K562 (cell line): Measurements from ENCODE around the gene ZBTB7A. TPM values are rescaled to one million over a fixed set of nuclear protein-coding genes. Genes with fewer than 3 reads are reported as not detected.
A peak's percentile ranks its signal among the peaks of the same experiment; 100 is the strongest.

Experiments
- ATAC-seq: fragments of 200-7000 bp; cut with Tn5 transposase; 3 replicates; pipeline ENCODE4 v1.9.1; 2020; ENCODE audit warnings: moderate library complexity
- BruUV-seq: library from RNA; stranded (reverse); fragments of 400-500 nt; replicated peaks from 2 replicates; lab custom pipeline; 2021; lab: Mats Ljungman, UMichigan
- CTCF ChIA-PET: fragments of 300-600 bp; formaldehyde crosslinking; extraction: SDS; loops from one replicate; lab custom pipeline; 2021; ENCODE audit warnings: low intra/inter-chr PET ratio; lab: Yijun Ruan, JAX
- POLR2A ChIA-PET: fragments of 300-600, 350-650 bp; sonication (Branson Sonifier 250); formaldehyde crosslinking; extraction: SDS; loops from one replicate; lab custom pipeline; 2021; ENCODE audit warnings: antibody characterized with exemption, inconsistent platforms; lab: Yijun Ruan, JAX
- DNase-seq, 4 experiments: peaks; one replicate each; pipeline versions ENCODE4 v3.0.0 to v3.0.0-alpha.2; 2011 to 2018; ENCODE audit warnings: low spot score in 3 of 4, mixed read lengths in 3 of 4; ENCODE audit errors: extremely low read depth in 1 of 4
- FAIRE-seq: peaks from 2 replicates; lab custom pipeline; 2011; peaks lifted over from hg19 to GRCh38; lab: Jason Lieb, UNC
- H2AFZ ChIP-seq: 2 replicates; pipeline ENCODE4 v1.6.0; 2011; ENCODE audit warnings: low read depth, low read length, control low read depth, inconsistent platforms
- H3K27ac ChIP-seq: fragments of 200-600 bp; 3 replicates; pipeline ENCODE4 v1.8.0; 2011; ENCODE audit warnings: low read depth, mild to moderate bottlenecking, control low read depth, inconsistent platforms, low read length, moderate library complexity, mixed read lengths; ENCODE audit errors: extremely low read depth
- H3K27me3 ChIP-seq, 2 experiments: fragments of 300-600 bp in 1 of 2; 2 replicates in 1 of 2; 3 replicates in 1 of 2; pipeline versions ENCODE4 v1.6.0 to v1.8.0; 2011; ENCODE audit warnings: inconsistent platforms in 2 of 2, low read length in 2 of 2, mild to moderate bottlenecking in 1 of 2, mixed read lengths in 1 of 2, moderate library complexity in 1 of 2; ENCODE audit not compliant: control insufficient read depth in 2 of 2, insufficient read depth in 2 of 2
- H3K36me3 ChIP-seq: fragments of 300-600 bp; 3 replicates; pipeline ENCODE4 v1.8.0; 2011; ENCODE audit warnings: mild to moderate bottlenecking, low read length, inconsistent platforms; ENCODE audit not compliant: control insufficient read depth, insufficient read depth
- H3K4me1 ChIP-seq, 2 experiments: fragments of 200-600 bp in 1 of 2; replicated peaks in 1 of 2; 2 replicates in 1 of 2; 3 replicates in 1 of 2; pipeline versions ENCODE4 v1.5.1 to v1.8.0; 2011; ENCODE audit warnings: inconsistent platforms in 2 of 2, low read length in 2 of 2, mild to moderate bottlenecking in 1 of 2, mixed read lengths in 1 of 2, moderate library complexity in 1 of 2; ENCODE audit not compliant: control insufficient read depth in 2 of 2, insufficient read depth in 2 of 2
- H3K4me2 ChIP-seq: 2 replicates; pipeline ENCODE4 v1.6.1; 2011; ENCODE audit warnings: low read length, control low read depth, inconsistent platforms, mixed read lengths; ENCODE audit not compliant: insufficient read depth
- H3K4me3 ChIP-seq: fragments of 200-600 bp; sonication (generic), shearing (Covaris generic); 2 replicates; pipeline ENCODE4 v1.5.1; 2016; ENCODE audit warnings: control low read depth, inconsistent platforms
- H3K79me2 ChIP-seq: fragments of 200-600 bp; 3 replicates; pipeline ENCODE4 v1.8.0; 2011; ENCODE audit warnings: low read length, inconsistent platforms; ENCODE audit not compliant: control insufficient read depth, insufficient read depth
- H3K9ac ChIP-seq, 2 experiments: 2 replicates each; pipeline versions ENCODE4 v1.6.0 to v1.6.1; 2011; ENCODE audit warnings: low read depth in 2 of 2, low read length in 2 of 2, control low read depth in 1 of 2, inconsistent platforms in 1 of 2, mild to moderate bottlenecking in 1 of 2, mixed read lengths in 1 of 2; ENCODE audit not compliant: insufficient read depth in 1 of 2
- H3K9me1 ChIP-seq: one replicate; pipeline ENCODE4 v1.6.0; 2011; ENCODE audit warnings: inconsistent platforms, mild to moderate bottlenecking, low read length, moderate library complexity; ENCODE audit not compliant: control insufficient read depth, insufficient read depth
- H3K9me3 ChIP-seq: replicated peaks from 2 replicates; pipeline ENCODE4 v1.5.1; 2011; ENCODE audit warnings: low read depth, low read length, inconsistent platforms; ENCODE audit not compliant: control insufficient read depth, insufficient read depth
- H4K20me1 ChIP-seq: replicated peaks from 2 replicates; pipeline ENCODE4 v1.6.1; 2011; ENCODE audit warnings: low read length, inconsistent platforms, mixed read lengths; ENCODE audit not compliant: control insufficient read depth, insufficient read depth
- ESRRB ChIP-seq: fragments of 250-450 bp; sonication (Bioruptor Pico); IDR thresholded peaks from 2 replicates; pipeline ENCODE4 v1.5.0; 2020; ENCODE audit warnings: mild to moderate bottlenecking, moderate library complexity, borderline replicate concordance
- ETS1 ChIP-seq: conservative IDR thresholded peaks from 2 replicates; pipeline ENCODE4 v1.6.1; 2011; ENCODE audit warnings: low read depth, mild to moderate bottlenecking, low read length; ENCODE audit not compliant: control insufficient read depth
- ETS2 ChIP-seq: IDR thresholded peaks from 2 replicates; pipeline ENCODE4 v1.6.1; 2016; ENCODE audit warnings: borderline replicate concordance, missing genetic modification characterization, mild to moderate bottlenecking, moderate library complexity, missing compliant biosample characterization; ENCODE audit not compliant: poor library complexity, severe bottlenecking
- HDAC2 ChIP-seq: fragments of 450-650 bp; IDR thresholded peaks from 2 replicates; pipeline ENCODE4 v1.6.1; 2016; ENCODE audit warnings: mild to moderate bottlenecking
- JUND ChIP-seq, 2 experiments: IDR thresholded peaks; 2 replicates in 1 of 2; 3 replicates in 1 of 2; pipeline ENCODE4 v1.6.1; 2011; ENCODE audit warnings: borderline replicate concordance in 2 of 2, low read depth in 2 of 2, low read length in 2 of 2, improper control_type of control experiment in 1 of 2, missing biosample characterization in 1 of 2, missing genetic modification characterization in 1 of 2, missing genetic modification reagents in 1 of 2
- PCBP1 ChIP-seq: fragments of 200-400 bp; formaldehyde crosslinking; IDR thresholded peaks from 2 replicates; pipeline ENCODE4 v1.6.1; 2018; ENCODE audit warnings: mild to moderate bottlenecking, low read depth, low read length; ENCODE audit not compliant: poor library complexity, severe bottlenecking
- PML ChIP-seq: IDR thresholded peaks from 2 replicates; pipeline ENCODE4 v1.6.1; 2012; ENCODE audit warnings: low read length, inconsistent platforms
- PRPF4 ChIP-seq: fragments of 200-400 bp; formaldehyde crosslinking; IDR thresholded peaks from one replicate; pipeline ENCODE4 v1.6.1; 2017; ENCODE audit warnings: low read length, low read depth, mild to moderate bottlenecking; ENCODE audit not compliant: insufficient read depth, poor library complexity, severe bottlenecking
- TEAD1 ChIP-seq, 2 experiments: fragments of 450-650 bp in 1 of 2; sonication (generic) in 1 of 2; formaldehyde crosslinking; IDR thresholded peaks; 2 replicates each; pipeline versions ENCODE4 v1.4.0 to v1.8.0; 2020 to 2022; ENCODE audit warnings: mild to moderate bottlenecking in 2 of 2, missing genetic modification reagents in 1 of 2
- YY1 ChIP-seq, 3 experiments: IDR thresholded peaks; 2 replicates each; pipeline ENCODE4 v1.6.1; 2011; ENCODE audit warnings: low read length in 2 of 3, mild to moderate bottlenecking in 2 of 3, moderate library complexity in 2 of 3, borderline replicate concordance in 1 of 3, control low read depth in 1 of 3, low read depth in 1 of 3; ENCODE audit not compliant: insufficient read depth in 3 of 3, insufficient replicate concordance in 2 of 3, control insufficient read depth in 1 of 3, insufficient read length in 1 of 3; ENCODE audit errors: extremely low read depth in 1 of 3
- ZNF584 ChIP-seq: fragments of 200-800 bp; sonication (Bioruptor generic); IDR thresholded peaks from 2 replicates; pipeline ENCODE4 v1.6.1; 2016; ENCODE audit warnings: low read depth, mild to moderate bottlenecking, missing genetic modification characterization, missing compliant biosample characterization
- ZNF592 ChIP-seq: fragments of 450-650 bp; IDR thresholded peaks from 2 replicates; pipeline ENCODE4 v1.6.1; 2017; ENCODE audit warnings: antibody characterized with exemption, mild to moderate bottlenecking
- WGBS: fragments of 100-300 bp; shearing (Covaris generic); methylation state at CpG from one replicate; pipeline ENCODE4 v1.1.6; 2016; ENCODE audit warnings: low coverage, mixed read lengths; ENCODE audit not compliant: insufficient coverage; ENCODE audit errors: missing lambda C conversion rate; 5-methylcytosine and 5-hydroxymethylcytosine counted together
- in situ Hi-C: fragments of 300-500 bp; cut with MboI; formaldehyde crosslinking; loops from 4 replicates; pipeline ENCODE4 v1.15.0; 2018; ENCODE audit warnings: inconsistent platforms, mixed read lengths
- intact Hi-C: fragments of 100-400 bp; cut with micrococcal nuclease; formaldehyde crosslinking; loops from 2 replicates; pipeline ENCODE4 v1.14.2; 2022
- polyA plus RNA-seq, 8 experiments: library from polyadenylated mRNA; depleted of rRNA in 4 of 8; stranded (reverse) in 5 of 8; unstranded in 3 of 8; fragments of >200 nt; fragmentation: Nextera tagmentation in 2 of 8; fragmentation: Illumina TruSeq in 1 of 8; extraction: Ambion mirVana in 2 of 8; extraction: Trizol in 1 of 8; gene quantifications; 2 replicates each; pipeline versions ENCODE4 v1.2.1 to v1.2.3, GENCODE V29; 2011 to 2014; ENCODE audit warnings: inconsistent platforms in 1 of 8, missing spikeins in 1 of 8
- total RNA-seq, 7 experiments: library from RNA; depleted of rRNA in 6 of 7; stranded (reverse); fragments of >200 nt in 6 of 7; fragmentation: Illumina TruSeq in 2 of 7; extraction: Trizol in 2 of 7; gene quantifications; 2 replicates each; pipeline versions ENCODE4 v1.2.1 to v1.2.3, GENCODE V29; 2011 to 2021; ENCODE audit warnings: low replicate concordance in 1 of 7

The ZBTB7A gene
- total and polyA plus RNA-seq, 9 of the 15 experiments (the other 6 are each of a cell fraction or from before 2014, with no cell fraction given): 0.11 to 34.0 (median 4.6) TPM

- no peaks in the 10 kb centered on the region for H3K9me3 ChIP-seq
- peak within 1 kb of the TSS; percentile 84 for H3K27ac ChIP-seq
- TSS peak; percentile 94 for BruUV-seq
- H4K20me1 ChIP-seq: peaks cover 20% of the 10 kb centered on the region
- ChIA-PET POLR2A (interaction anchor here (0.6 to 2.7 kb wide), 8 partner anchors 10 to 227 kb away, joined by 3 to 12 read pairs (median 4); partner anchors contain the start of gene EEF2), CTCF (interaction anchor here (0.7 kb wide), 1 partner anchor 155 kb away, joined by 3 read pairs; no protein-coding TSS in a partner anchor)
- intact Hi-C loops (loop anchor here (2.0 to 5.0 kb wide), 2 partner anchors 36 to 60 kb away; partner anchors contain the start of genes DAPK3 and ZBTB7A), in situ Hi-C loops (no loop called here)
- peak within 1 kb of the TSS; percentile 100 for H2AFZ ChIP-seq
- peak within 1 kb of the TSS; percentile 90 for H3K4me3 ChIP-seq
- H3K4me1 ChIP-seq: peaks cover 22 to 56% of the 10 kb centered on the region in 2 experiments; a peak in 4 of 5 replicates
- DNase-seq (peak; percentile 98 to 100 (median 100)), FAIRE-seq (peak; percentile 86), ATAC-seq (peak; percentile 96)
- no peaks in the 10 kb centered on the region for H3K27me3 ChIP-seq
- H3K9me1 ChIP-seq: no peaks in the 10 kb centered on the region
- peaks cover 42% of the 10 kb centered on the region for H3K79me2 ChIP-seq
- H3K4me2 ChIP-seq: peak within 1 kb of the TSS; percentile 96
- 1% methylated on average over 48 of the region's 91 CpGs for WGBS
- peak within 1 kb of the TSS; percentile 79 to 94 for H3K9ac ChIP-seq
- peaks cover 16% of the 10 kb centered on the region; the same call in 1 of the 3 replicates for H3K36me3 ChIP-seq
- no peak; the same call in 1 of the 2 replicates for TF ChIP-seq PML
- TF ChIP-seq ETS1: peak; percentile 78; the same call in 1 of the 2 replicates
- TF ChIP-seq HDAC2: 0 out of 2 replicates have a peak, but pooled peaks have one; percentile 34
- no peak for TF ChIP-seq PCBP1
- peak; percentile 89 to 98 (median 96) for TF ChIP-seq YY1 (IDR thresholded peaks at IDR 0.05; ENCODE audit: borderline replicate concordance in 1 of 3, control insufficient read depth in 1 of 3, extremely low read depth in 1 of 3, insufficient read depth in 3 of 3, insufficient read length in 1 of 3, insufficient replicate concordance in 2 of 3, low read depth in 1 of 3, low read length in 2 of 3)
- TF ChIP-seq ZNF584 (CRISPR knock-in tag): no peak
- TF ChIP-seq PRPF4: peak; percentile 38
- no peak for TF ChIP-seq JUND (IDR thresholded peaks at IDR 0.05; ENCODE audit: borderline replicate concordance, low read depth, low read length)
- no peak; the same call in 2 of the 3 replicates for TF ChIP-seq JUND (tag; IDR thresholded peaks at IDR 0.05; ENCODE audit: borderline replicate concordance, low read depth, low read length)
- TF ChIP-seq ETS2: no peak
- 0 out of 4 replicates have a peak, but pooled peaks of 1 of the 2 experiments have one; percentile 9 for TF ChIP-seq TEAD1 (CRISPR knock-in tag; IDR thresholded peaks at IDR 0.05)
- no peak for TF ChIP-seq ESRRB (CRISPR knock-in tag)
- TF ChIP-seq ZNF592: 0 out of 2 replicates have a peak, but pooled peaks have one; percentile 23
Measured at GRCh38 chr19:4007021-4007835, 59.5 kb downstream of the ZBTB7A start, which contains the start of gene PIAS4. TSS of gene PIAS4 (plus strand) at chr19:4007736. CDS start at chr19:4007761, 25 bp downstream.
